Esophagus squamous epithelium (tissue), 5 donors: ENCODE data around the gene BTBD3. TPM values are rescaled to one million over a fixed set of nuclear protein-coding genes. Genes with fewer than 3 reads are reported as not detected.

Experiments used
- DNase-seq: peaks from one replicate; lab custom pipeline; 2025; lab: John Stamatoyannopoulos, UW
- H3K27ac ChIP-seq, 4 donors: fragments of 200-600 bp; sonication (generic); one replicate each; pipeline ENCODE4 v1.5.1; 2016 to 2019; ENCODE audit warnings: mild to moderate bottlenecking in 1 of 4
- H3K27me3 ChIP-seq, 4 donors: fragments of 200-600 bp; sonication (generic); 1 replicate in 3 of 4; 2 replicates in 1 of 4; pipeline versions ENCODE4 v1.5.1 to v1.6.0; 2017 to 2021; ENCODE audit warnings: antibody characterized with exemption in 1 of 4
- H3K36me3 ChIP-seq, 3 donors: fragments of 200-600 bp; sonication (generic); one replicate each; pipeline ENCODE4 v1.5.1; 2016 to 2019
- H3K4me1 ChIP-seq, 3 donors: fragments of 200-600 bp; sonication (generic); one replicate each; pipeline ENCODE4 v1.5.1; 2017 to 2019
- H3K4me3 ChIP-seq, 4 donors: fragments of 200-600 bp; sonication (generic); 1 replicate in 3 of 4; 2 replicates in 1 of 4; pipeline ENCODE4 v1.5.1; 2016 to 2019; ENCODE audit warnings: mild to moderate bottlenecking in 2 of 4, moderate library complexity in 1 of 4
- H3K9me3 ChIP-seq, 3 donors: fragments of 200-600 bp; sonication (generic); one replicate each; pipeline ENCODE4 v1.5.1; 2016 to 2019
- CTCF ChIP-seq, 6 experiments: fragments of 450-650 bp in 4 of 6; fragments of 200-600 bp in 2 of 6; sonication (generic) in 2 of 6; IDR thresholded peaks; one replicate each; pipeline ENCODE4 v1.5.1; 2016 to 2019; ENCODE audit warnings: antibody characterized with exemption in 6 of 6, mild to moderate bottlenecking in 4 of 6, moderate library complexity in 4 of 6
- POLR2A ChIP-seq, 4 donors: fragments of 450-650 bp; IDR thresholded peaks; one replicate each; pipeline ENCODE4 v1.6.1; 2017; ENCODE audit warnings: antibody characterized with exemption in 4 of 4, mild to moderate bottlenecking in 4 of 4, moderate library complexity in 3 of 4
- WGBS, 2 donors: methylation state at CpG; one replicate each; pipeline ENCODE4 v1.1.5; 2018; 5-methylcytosine and 5-hydroxymethylcytosine counted together
- intact Hi-C: fragments of 100-400 bp; cut with DNase I; formaldehyde crosslinking; loops from one replicate; pipeline ENCODE4 v1.15.0; 2022
- total RNA-seq, 4 donors: library from RNA; depleted of rRNA; stranded (reverse); fragments of >200 nt; gene quantifications; one replicate each; pipeline ENCODE4 v1.1.0, GENCODE V29; 2016
- donor health status: DM: yes; HTN: yes; CAD: no.

The BTBD3 gene
- total RNA-seq, 4 donors from 2014 or later = 12.4 to 24.0 (median 15.9) TPM

- peaks cover 3 to 30% (median 5%) of the 10 kb centered on the region in 3 donors for H3K4me1 ChIP-seq
- TF ChIP-seq CTCF (IDR thresholded peaks at IDR 0.05) (no peak), POLR2A (IDR thresholded peaks at IDR 0.05) (no peak)
- peak overlapping the region; percentile 77 to 94 (median 91) for H3K27ac ChIP-seq
- no peaks in the 10 kb centered on the region for H3K9me3 ChIP-seq
- WGBS, 2 donors = 1 to 7% methylated on average over 17 of the region's 17 CpGs
- peak overlapping the region; percentile 75 to 93 (median 90) for H3K4me3 ChIP-seq
- no peaks in the 10 kb centered on the region for H3K36me3 ChIP-seq
- H3K27me3 ChIP-seq = no peaks in the 10 kb centered on the region
- intact Hi-C loops = no loop called here
- DNase-seq = no peak
Observed at GRCh38 chr20:11891776-11892545, 25.7 kb upstream of the BTBD3 start.

DNA sequence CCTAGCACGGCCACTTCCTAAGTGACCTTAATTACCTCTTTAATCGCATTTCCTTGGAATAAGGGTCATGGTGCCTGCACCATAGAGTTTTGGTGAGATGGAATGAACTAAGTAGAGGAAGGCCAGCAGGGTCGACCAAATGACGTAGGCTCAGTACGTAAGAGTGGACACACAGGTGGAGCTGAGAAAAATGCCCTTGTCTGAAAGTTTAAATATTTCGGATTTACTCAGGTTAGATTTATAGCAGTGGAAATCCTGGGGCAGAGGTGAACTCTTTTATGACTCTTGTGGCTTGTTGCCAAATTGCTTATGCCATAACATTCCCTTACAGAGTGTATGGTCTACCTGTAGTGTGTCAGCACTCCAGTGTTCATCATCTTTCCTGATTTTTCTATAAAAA lies 23.6 kb upstream of the BTBD3 start:
- no peak for DNase-seq
- no peaks in the 10 kb centered on the region for H3K9me3 ChIP-seq
- TF ChIP-seq POLR2A (IDR thresholded peaks at IDR 0.05) (no peak), CTCF (IDR thresholded peaks at IDR 0.05) (no peak)
- WGBS, 2 donors = 69 to 78% methylated on average over 6 of the region's 6 CpGs
- H3K36me3 ChIP-seq = no peaks in the 10 kb centered on the region
- H3K27me3 ChIP-seq = no peaks in the 10 kb centered on the region
- H3K27ac ChIP-seq = no peak overlapping the region
- intact Hi-C loops = no loop called here
- H3K4me1 ChIP-seq = peaks cover 3 to 30% (median 5%) of the 10 kb centered on the region in 3 donors
- H3K4me3 ChIP-seq = no peak overlapping the region

GRCh38 chr20:11895861-11896387 lies 21.8 kb upstream of the BTBD3 start:
- 55 to 66% methylated on average over 6 of the region's 6 CpGs for WGBS, 2 donors
- H3K36me3 ChIP-seq = peaks cover 0 to 5% (median 0%) of the 10 kb centered on the region in 3 donors
- DNase-seq = no peak
- intact Hi-C loops = no loop called here
- no peak overlapping the region for H3K4me3 ChIP-seq
- H3K27me3 ChIP-seq = no peaks in the 10 kb centered on the region
- TF ChIP-seq POLR2A (IDR thresholded peaks at IDR 0.05) (no peak), CTCF (IDR thresholded peaks at IDR 0.05) (no peak)
- no peak overlapping the region for H3K27ac ChIP-seq
- H3K4me1 ChIP-seq = peaks cover 3 to 23% (median 5%) of the 10 kb centered on the region in 3 donors
- no peaks in the 10 kb centered on the region for H3K9me3 ChIP-seq

DNA sequence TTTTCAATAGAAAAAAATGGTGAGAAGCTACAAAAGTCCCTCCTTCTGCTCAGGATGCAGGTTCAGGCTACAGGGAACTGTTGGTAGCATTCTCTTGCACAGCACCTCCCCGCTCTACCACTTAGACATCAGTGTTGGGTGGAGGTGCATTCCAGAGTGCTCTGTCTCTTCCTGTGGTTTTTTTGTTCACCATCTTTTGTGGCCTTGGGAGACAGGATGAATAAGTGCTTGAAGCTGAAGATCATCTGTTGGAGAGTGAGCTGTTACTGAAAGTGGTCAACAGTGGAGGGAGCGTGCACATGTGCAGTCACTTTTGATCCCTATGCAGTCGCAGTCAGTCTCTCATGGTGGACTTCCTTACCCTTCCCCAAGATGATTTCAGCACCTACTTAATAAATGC lies 16.6 kb upstream of the BTBD3 start:
- Histone ChIP-seq H3K4me1 (peaks cover 0 to 15% (median 0%) of the 10 kb centered on the region in 3 donors), H3K36me3 (peaks cover 0 to 9% (median 0%) of the 10 kb centered on the region in 3 donors), H3K9me3 (no peaks in the 10 kb centered on the region), H3K27ac (no peak overlapping the region), H3K27me3 (no peaks in the 10 kb centered on the region), H3K4me3 (no peak overlapping the region)
- WGBS, 2 donors = 88 to 95% methylated on average over 3 of the region's 3 CpGs
- no peak for DNase-seq
- intact Hi-C loops = no loop called here
- no peak for TF ChIP-seq CTCF (IDR thresholded peaks at IDR 0.05)
- no peak for TF ChIP-seq POLR2A (IDR thresholded peaks at IDR 0.05)

DNA sequence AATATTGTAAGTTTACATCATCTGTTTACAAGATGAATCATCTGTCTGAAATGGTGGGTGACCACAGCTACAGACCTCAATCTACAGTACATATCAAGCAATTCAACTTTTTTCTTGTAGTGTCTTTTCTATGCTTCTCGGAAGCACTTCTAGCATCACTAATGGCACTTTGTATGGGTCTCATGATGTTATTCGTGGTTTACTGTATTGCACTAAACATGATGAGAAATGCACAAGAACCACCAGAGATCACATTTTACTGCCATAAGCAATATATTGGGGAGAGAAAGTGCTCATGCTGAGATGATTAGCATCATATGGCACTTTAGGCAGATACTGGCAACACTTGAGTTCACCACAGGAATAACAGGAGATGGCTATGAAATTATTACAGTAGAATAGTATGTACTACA lies 15.4 kb upstream of the BTBD3 start:
- no peak overlapping the region for H3K27ac ChIP-seq
- H3K36me3 ChIP-seq = peaks cover 0 to 9% (median 0%) of the 10 kb centered on the region in 3 donors
- DNase-seq = no peak
- peaks cover 0 to 27% (median 6%) of the 10 kb centered on the region in 3 donors for H3K4me1 ChIP-seq
- WGBS, 2 donors = 88 to 91% methylated on average over 2 of the region's 2 CpGs
- no peak for TF ChIP-seq CTCF (IDR thresholded peaks at IDR 0.05)
- no peak for TF ChIP-seq POLR2A (IDR thresholded peaks at IDR 0.05)
- no peaks in the 10 kb centered on the region for H3K27me3 ChIP-seq
- H3K4me3 ChIP-seq = no peak overlapping the region
- intact Hi-C loops = no loop called here
- H3K9me3 ChIP-seq = no peaks in the 10 kb centered on the region
